ENCODE data around the gene RAPGEF5. TPM values are rescaled to one million over a fixed set of nuclear protein-coding genes. Genes with fewer than 3 reads are reported as not detected.

The RAPGEF5 gene
- total RNA-seq, 2 donors from 2014 or later: 0.26 to 0.56 TPM

DNA sequence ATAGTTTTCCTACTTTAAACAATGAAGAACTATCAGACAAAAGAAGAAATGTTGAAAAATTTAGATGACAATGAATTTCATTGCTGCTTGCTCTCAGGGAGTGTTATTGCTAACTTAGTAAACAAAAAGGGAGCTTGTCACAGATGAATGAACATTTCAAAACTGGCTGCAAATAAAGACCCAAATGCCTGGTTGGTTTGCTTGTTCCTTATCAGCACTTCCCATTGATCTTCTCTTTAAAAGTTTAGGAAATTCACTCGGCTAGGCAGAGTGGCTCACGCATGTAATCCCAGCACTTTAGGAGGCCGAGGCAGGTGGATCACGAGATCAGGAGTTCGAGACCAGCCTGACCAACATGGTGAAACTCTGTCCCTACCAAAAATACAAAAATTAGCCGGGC lies 167.2 kb downstream of the RAPGEF5 start:
- no peaks in the 10 kb centered on the region for H3K9me3 Mint-ChIP-seq
- H3K36me3 Mint-ChIP-seq (ENCODE audit: low read depth): no peaks in the 10 kb centered on the region
- H3K4me3 Mint-ChIP-seq: no peak overlapping the region
- no peak for ATAC-seq (replicated peaks)
- no peaks in the 10 kb centered on the region for H3K4me1 Mint-ChIP-seq
- H3K27me3 Mint-ChIP-seq: no peaks in the 10 kb centered on the region
- no peak overlapping the region for H3K27ac Mint-ChIP-seq

DNA sequence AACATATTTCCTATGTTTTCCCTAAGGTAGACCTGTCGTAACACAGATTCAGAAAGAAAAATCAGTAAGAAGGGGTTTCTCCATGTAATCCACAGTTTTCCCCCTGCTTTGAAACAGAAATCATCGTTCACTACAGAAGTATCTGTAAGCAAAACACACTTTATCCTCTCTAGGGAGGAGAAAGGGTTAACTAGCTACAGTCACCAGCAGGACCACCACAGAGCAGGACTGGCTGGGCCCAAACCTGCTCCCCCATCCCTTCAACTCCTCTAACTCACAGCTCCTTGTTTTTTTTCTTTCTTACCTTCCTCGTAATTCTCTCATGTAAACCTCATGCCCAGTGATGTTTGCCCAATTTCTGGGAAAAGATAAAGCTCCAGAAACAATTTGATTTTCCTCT lies 167.7 kb downstream of the RAPGEF5 start:
- Mint-ChIP-seq H3K4me1 (no peaks in the 10 kb centered on the region), H3K4me3 (no peak overlapping the region), H3K27ac (no peak overlapping the region), H3K9me3 (no peaks in the 10 kb centered on the region), H3K27me3 (no peaks in the 10 kb centered on the region), H3K36me3 (ENCODE audit: low read depth) (no peaks in the 10 kb centered on the region)
- ATAC-seq (replicated peaks): no peak

DNA sequence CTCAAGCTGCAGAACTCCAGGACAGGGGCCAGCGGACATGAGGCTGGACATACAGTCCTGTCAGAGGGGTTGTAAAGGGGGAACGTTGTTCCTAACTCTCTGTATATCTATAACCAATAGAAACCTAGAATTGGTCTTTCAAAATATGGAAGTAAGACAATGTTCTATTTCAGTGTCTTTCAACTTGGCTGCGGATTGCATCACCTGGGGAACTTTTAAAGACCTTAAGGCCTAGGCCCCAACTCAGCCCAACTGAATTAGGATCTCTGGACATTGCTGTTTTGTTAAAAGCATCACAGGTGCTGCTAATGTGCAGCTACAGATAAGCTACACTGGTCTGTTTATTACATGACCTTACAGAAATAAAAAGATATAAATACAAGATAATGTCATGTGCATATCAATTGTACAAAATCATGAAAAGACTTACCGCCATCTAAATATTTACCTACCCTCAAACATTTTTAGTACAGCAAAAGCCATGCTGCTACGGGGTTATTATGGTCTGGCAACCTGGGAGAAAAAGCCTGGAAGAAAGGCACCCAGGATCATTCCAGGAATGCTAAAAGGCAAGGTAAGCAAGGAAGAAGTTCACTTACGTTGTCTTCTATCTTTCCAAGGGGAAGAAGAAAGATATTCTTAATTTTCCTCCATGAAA lies 169.1 kb downstream of the RAPGEF5 start:
- Mint-ChIP-seq H3K27me3 (peaks cover 4% of the 10 kb centered on the region), H3K4me1 (no peaks in the 10 kb centered on the region), H3K4me3 (no peak overlapping the region), H3K27ac (no peak overlapping the region), H3K36me3 (ENCODE audit: low read depth) (no peaks in the 10 kb centered on the region), H3K9me3 (no peaks in the 10 kb centered on the region)
- no peak for ATAC-seq (replicated peaks)

DNA sequence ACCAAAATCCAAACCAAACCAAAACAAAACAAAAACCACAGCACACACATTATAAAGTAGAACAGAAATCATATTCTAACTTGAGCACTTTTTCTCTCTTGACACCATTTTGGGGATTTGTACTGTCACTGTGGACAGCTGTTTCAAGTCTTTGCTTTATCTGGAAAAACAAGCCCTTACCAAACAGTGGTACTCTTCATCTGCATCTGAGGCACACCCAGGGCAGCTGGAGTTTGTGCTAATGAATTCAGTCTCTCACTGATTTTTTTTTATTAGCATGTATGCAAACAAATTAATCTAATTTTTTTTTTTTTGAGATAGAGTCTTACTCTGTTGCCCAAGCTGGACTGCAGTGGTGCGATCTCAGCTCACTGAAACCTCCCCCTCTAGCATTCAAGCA lies 171.4 kb downstream of the RAPGEF5 start:
- H3K36me3 Mint-ChIP-seq (ENCODE audit: low read depth): no peaks in the 10 kb centered on the region
- H3K4me3 Mint-ChIP-seq: no peak overlapping the region
- peaks cover 6% of the 10 kb centered on the region for H3K4me1 Mint-ChIP-seq
- no peak overlapping the region for H3K27ac Mint-ChIP-seq
- H3K27me3 Mint-ChIP-seq: peaks cover 20% of the 10 kb centered on the region
- no peaks in the 10 kb centered on the region for H3K9me3 Mint-ChIP-seq
- ATAC-seq (replicated peaks): no peak

DNA sequence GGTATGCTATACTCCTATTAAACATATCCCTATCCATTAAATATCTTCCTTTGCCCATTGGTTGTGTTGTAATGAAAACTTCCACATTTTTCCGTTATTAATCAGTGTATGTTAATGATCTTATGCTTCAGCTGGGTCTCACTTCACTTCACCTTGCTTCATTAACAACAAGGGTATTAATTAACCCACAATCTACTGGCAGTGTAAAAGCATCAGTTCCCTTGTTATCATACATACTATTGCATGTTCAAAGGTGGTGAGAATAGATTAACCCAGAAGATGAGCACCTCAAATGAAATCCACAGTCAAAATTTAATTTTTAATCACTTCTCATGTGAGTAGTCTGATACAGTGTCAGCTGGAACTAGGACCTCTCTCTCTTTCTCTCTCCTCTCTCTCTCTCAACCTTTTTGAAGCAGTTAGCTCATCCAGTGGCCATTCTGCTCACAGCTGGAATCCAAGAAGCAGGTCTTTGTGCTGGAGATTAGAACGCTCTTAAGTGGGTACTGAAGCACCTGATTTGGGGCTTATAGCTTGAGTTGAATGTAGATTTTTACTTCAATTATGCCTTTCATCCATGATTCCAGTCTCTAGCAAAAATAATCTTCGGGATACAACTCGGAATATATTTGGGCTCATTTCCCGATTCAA lies 172.3 kb downstream of the RAPGEF5 start:
- Mint-ChIP-seq H3K4me1 (peaks cover 6% of the 10 kb centered on the region), H3K36me3 (ENCODE audit: low read depth) (no peaks in the 10 kb centered on the region)

DNA sequence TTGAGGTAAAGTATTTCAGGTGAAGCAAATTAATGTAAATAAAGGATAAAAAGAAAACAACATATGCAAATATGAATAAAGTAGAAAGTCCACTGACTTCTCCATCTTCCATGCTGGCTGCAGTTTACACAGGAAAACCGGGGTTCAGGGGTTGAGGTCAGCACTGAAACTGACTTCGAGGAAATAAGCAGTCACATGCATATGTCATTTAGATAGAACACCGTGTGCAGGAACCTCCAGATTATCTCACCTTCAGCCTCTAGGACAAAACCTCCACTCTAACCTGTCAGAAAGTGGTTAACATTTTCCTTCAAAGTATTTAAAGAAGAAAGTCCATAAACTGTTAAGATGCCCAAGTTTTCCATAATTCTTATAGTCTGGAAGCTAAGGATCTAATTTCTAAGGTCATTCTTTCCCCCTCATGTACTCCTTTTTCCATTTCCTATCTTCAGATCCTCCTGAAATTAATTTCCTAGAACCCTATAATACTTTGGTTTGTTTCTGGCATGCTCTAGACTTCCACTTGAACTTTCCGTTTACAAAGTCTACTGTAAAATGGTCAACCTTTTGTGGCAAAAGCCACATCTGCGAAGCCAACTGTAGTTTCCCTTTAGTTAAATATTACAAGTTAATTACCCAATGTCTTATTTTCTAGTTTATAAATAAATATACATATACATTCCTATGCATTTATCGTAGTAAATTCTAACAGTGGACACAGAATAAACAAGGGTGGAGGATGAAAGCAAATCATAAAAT lies 173.3 kb downstream of the RAPGEF5 start:
- Mint-ChIP-seq H3K4me3 (no peak overlapping the region), H3K27me3 (peaks cover 33% of the 10 kb centered on the region), H3K27ac (no peak overlapping the region), H3K4me1 (peaks cover 6% of the 10 kb centered on the region), H3K36me3 (ENCODE audit: low read depth) (no peaks in the 10 kb centered on the region), H3K9me3 (no peaks in the 10 kb centered on the region)
- ATAC-seq (replicated peaks): no peak

More for the DNA sequence above, 172.3 kb downstream of the RAPGEF5 start:
- Mint-ChIP-seq H3K27ac (no peak overlapping the region), H3K9me3 (no peaks in the 10 kb centered on the region), H3K4me3 (no peak overlapping the region), H3K27me3 (peaks cover 29% of the 10 kb centered on the region)
- ATAC-seq (replicated peaks): no peak

DNA sequence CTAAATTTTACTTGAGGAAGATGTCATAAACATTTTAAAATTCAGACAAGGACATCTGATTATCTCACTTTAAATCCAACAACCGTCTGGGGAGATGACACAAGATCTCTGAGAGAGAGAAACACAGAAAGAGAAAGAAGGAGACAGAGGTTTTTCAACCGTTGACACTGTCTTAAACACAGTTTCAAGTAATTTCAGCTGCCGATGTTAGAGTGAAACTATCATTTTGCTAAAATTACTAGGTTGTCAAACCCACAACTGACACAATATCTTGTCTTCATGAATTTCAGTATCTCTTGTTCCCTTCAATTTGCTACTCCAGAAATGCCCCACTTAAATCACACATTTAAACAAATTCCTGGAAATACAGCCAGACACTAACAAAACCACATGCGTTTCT lies 174.8 kb downstream of the RAPGEF5 start:
- H3K27me3 Mint-ChIP-seq: peaks cover 42% of the 10 kb centered on the region
- H3K4me3 Mint-ChIP-seq: no peak overlapping the region
- ATAC-seq (replicated peaks): no peak
- H3K27ac Mint-ChIP-seq: no peak overlapping the region
- H3K9me3 Mint-ChIP-seq: no peaks in the 10 kb centered on the region
- peaks cover 6% of the 10 kb centered on the region for H3K4me1 Mint-ChIP-seq
- H3K36me3 Mint-ChIP-seq (ENCODE audit: low read depth): no peaks in the 10 kb centered on the region

DNA sequence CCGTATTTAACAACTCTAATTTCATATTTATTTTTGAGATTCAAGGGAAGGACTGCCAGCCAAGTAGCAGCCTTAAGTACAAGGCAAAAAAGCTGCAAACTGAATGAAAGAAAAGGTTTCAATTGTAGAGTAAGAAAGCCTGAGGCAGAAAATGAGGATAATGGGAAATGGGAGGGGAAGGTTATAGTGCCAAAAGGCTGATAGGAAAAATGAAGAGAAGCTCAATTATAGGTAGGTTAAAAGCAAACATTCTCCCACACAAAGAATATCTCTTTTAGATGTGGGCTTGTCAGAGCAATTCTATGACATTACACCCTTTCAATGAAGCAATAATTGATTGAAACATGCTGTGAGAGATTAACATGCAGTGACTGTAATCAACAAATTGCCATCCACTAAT lies 175.3 kb downstream of the RAPGEF5 start:
- Mint-ChIP-seq H3K4me3 (no peak overlapping the region), H3K36me3 (ENCODE audit: low read depth) (no peaks in the 10 kb centered on the region), H3K9me3 (no peaks in the 10 kb centered on the region), H3K27me3 (peaks cover 42% of the 10 kb centered on the region), H3K27ac (no peak overlapping the region), H3K4me1 (peaks cover 6% of the 10 kb centered on the region)
- no peak for ATAC-seq (replicated peaks)

DNA sequence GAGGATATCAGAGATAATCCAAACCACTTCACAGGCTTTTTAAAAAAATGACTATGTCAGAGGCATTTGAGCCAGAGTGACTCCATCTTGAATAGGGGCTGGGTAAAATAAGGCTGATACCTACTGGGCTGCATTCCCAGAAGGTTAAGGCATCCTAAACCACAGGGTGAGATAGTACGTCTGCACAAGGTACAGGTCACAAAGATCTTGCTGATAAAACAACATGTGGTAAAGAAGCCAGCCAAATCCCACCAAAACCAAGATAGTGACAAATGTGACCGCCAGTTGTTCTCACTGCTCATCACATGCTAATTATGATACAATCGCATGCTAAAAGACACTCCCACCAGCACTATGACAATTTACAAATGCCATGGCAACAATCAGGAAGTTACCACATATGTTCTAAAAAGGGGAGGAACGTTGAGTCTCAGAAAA lies 177.5 kb downstream of the RAPGEF5 start:
- Mint-ChIP-seq H3K4me1 (peaks cover 7% of the 10 kb centered on the region), H3K27me3 (peaks cover 47% of the 10 kb centered on the region), H3K9me3 (no peaks in the 10 kb centered on the region), H3K36me3 (ENCODE audit: low read depth) (no peaks in the 10 kb centered on the region), H3K27ac (no peak overlapping the region), H3K4me3 (no peak overlapping the region)
- peak; percentile 44 for ATAC-seq (replicated peaks)

DNA sequence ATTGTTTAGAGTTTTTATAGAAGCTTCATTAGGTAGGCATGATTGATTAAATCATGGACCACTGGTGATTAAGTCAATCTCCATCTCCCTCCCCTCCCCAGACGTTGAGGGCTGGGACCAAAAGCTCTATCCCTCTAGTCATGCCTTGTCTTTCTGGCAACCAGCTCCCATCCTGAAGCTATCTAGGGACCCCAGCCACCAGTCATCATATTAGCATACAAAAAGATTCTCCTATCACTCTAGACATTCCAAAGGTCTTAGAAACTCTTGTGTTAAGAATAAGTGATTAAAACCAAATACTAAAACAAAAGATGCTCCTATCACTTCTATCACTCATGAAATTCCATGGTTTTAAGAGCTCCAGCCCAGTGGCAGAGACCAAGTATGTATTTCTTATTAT lies 178.2 kb downstream of the RAPGEF5 start:
- Mint-ChIP-seq H3K27ac (no peak overlapping the region), H3K27me3 (peaks cover 47% of the 10 kb centered on the region), H3K4me1 (peaks cover 10% of the 10 kb centered on the region), H3K9me3 (no peaks in the 10 kb centered on the region), H3K4me3 (no peak overlapping the region), H3K36me3 (ENCODE audit: low read depth) (no peaks in the 10 kb centered on the region)
- no peak for ATAC-seq (replicated peaks)

DNA sequence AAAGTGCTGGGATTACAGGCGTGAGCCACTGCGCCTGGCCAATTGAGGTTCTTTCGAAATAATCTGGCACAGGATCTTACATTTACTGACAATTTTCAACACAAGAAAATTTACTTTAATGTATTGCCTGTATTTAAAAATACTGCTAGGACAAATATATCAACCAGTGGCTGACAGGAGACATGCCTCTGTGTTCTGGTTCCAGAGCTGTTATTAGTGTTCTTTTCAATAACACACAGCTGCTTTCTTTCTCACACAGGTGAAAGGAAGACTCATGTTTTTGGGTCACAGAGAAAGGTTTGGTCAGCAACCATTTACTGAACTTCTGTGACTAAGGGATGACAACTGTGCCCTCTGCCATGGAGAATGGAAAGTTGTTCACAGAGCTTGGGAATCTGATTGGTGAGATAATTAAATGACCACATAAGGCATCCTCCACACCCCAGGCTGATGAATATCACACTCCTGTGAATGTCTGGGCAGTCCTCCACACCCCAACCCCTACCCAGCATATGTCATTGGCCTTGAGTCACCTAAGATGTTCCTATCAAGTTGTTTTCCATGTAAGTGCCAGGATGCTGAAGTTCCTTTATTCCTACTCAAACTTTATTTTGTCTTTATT lies 180.1 kb downstream of the RAPGEF5 start:
- H3K36me3 Mint-ChIP-seq (ENCODE audit: low read depth): no peaks in the 10 kb centered on the region
- H3K4me3 Mint-ChIP-seq: no peak overlapping the region
- no peaks in the 10 kb centered on the region for H3K9me3 Mint-ChIP-seq
- H3K4me1 Mint-ChIP-seq: peaks cover 6% of the 10 kb centered on the region
- peak; percentile 11 for ATAC-seq (replicated peaks)
- H3K27ac Mint-ChIP-seq: no peak overlapping the region
- peaks cover 39% of the 10 kb centered on the region for H3K27me3 Mint-ChIP-seq

DNA sequence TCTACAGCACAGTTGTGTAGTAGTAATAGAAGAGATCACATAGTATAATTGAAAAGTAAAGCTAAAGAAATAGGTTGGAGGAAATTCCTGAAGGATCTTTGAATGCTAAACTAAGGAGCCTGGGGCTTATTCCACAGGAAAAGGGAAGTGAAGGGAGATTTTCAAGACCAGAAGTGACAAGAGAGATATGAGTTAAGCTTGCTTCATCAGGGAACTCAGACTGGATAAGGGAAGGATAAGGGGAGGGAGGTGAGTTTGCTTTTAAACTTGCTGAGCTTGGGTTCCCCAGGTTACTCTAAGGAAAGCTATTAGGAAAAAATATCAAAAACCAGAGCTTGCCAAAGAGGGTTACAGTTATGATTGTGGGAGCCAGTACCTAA lies 182.4 kb downstream of the RAPGEF5 start:
- peaks cover 5% of the 10 kb centered on the region for H3K4me1 Mint-ChIP-seq
- ATAC-seq (replicated peaks): no peak
- peak overlapping the region; percentile 19 for H3K4me3 Mint-ChIP-seq
- peaks cover 17% of the 10 kb centered on the region for H3K27me3 Mint-ChIP-seq
- H3K36me3 Mint-ChIP-seq (ENCODE audit: low read depth): no peaks in the 10 kb centered on the region
- H3K27ac Mint-ChIP-seq: peak overlapping the region; percentile 37
- H3K9me3 Mint-ChIP-seq: no peaks in the 10 kb centered on the region

DNA sequence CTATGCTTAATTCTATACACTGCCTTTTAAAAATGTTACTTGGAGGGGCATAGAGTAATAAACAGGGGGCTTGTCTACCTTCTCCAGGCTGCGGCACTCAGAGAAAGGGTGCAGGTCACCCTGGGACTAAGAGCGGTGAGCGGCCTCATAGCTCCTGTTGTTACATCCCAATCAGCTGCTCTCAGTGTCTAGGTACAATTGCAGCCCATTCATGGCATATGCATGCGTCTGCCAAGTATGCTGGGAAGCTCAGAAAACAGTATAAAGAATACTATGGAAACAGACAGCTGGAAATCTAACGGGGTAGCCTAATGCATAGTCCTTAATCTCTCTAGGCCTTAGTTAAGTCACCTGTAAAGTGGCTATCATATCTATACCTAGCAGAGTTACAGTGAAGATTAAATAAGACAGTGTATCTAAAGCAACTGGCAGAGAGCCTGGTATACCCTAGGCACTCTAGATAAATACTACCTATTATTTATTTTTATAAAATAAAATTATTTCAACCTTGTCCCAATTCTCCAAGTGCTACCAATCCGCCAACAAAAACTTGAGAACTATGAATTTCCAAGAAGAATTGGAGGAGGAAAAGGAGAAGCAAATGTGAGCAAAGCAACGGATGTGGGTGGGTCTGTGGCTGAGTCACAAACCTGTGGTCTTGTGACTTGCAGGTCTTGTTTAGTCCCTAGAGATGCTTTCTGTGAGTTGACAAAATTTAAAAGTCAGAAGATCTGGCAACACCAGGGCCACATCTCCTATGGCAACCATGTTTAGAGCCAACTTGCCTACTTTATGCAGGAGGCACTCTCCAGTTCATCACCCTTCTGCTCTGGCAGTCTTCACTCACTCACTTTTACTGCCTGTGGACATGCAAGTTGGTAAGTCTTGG lies 183.0 kb downstream of the RAPGEF5 start:
- peak overlapping the region; percentile 37 for H3K27ac Mint-ChIP-seq
- peak; percentile 87 for ATAC-seq (replicated peaks)
- peaks cover 5% of the 10 kb centered on the region for H3K4me1 Mint-ChIP-seq
- H3K9me3 Mint-ChIP-seq: no peaks in the 10 kb centered on the region
- peak overlapping the region; percentile 19 for H3K4me3 Mint-ChIP-seq
- H3K27me3 Mint-ChIP-seq: peaks cover 14% of the 10 kb centered on the region
- H3K36me3 Mint-ChIP-seq (ENCODE audit: low read depth): no peaks in the 10 kb centered on the region

DNA sequence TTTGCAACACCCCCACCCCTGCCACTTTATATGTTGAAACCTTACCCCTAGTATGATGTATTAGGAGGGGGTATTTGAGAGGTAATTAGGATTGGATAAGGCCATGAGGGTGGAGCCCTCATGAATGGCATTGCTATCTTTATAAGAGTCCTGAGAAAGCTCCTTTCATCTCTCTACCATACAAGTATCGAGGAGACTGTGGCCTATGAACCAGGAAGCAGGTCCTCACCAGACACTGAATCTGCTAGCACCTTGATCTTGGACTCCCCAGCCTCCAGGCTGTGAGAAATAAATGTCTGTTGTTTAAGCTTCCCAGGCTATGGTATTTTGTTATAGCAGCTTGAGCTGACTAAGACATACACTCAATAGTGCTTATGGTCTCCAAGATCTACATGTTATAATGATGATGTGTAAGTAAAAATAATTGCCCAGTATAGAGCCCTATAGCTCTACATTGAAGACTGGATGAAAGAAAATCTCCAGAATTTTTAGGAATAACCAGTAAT lies 188.8 kb downstream of the RAPGEF5 start:
- H3K4me1 Mint-ChIP-seq: no peaks in the 10 kb centered on the region

More for the DNA sequence above, 188.8 kb downstream of the RAPGEF5 start:
- H3K36me3 Mint-ChIP-seq (ENCODE audit: low read depth): no peaks in the 10 kb centered on the region
- H3K27me3 Mint-ChIP-seq: no peaks in the 10 kb centered on the region
- H3K27ac Mint-ChIP-seq: no peak overlapping the region
- no peak for ATAC-seq (replicated peaks)
- H3K9me3 Mint-ChIP-seq: no peaks in the 10 kb centered on the region
- no peak overlapping the region for H3K4me3 Mint-ChIP-seq

Measured in activated T-helper 17 cell treated with anti-CD3 and anti-CD28 coated beads, Interleukin-2, amount 50 U/mL, for 72 hours (primary cell).